ENCODE data around the gene NXN. TPM values are rescaled to one million over a fixed set of nuclear protein-coding genes. Genes with fewer than 3 reads are reported as not detected.
"Not testable (repeated sequence)": the region's sequence is repeated elsewhere in the genome, so short reads cannot be mapped to it uniquely, and the experiment has no call there.

Gene NXN
- total RNA-seq, 6 experiments from 2014 or later: 2.7 to 9.5 (median 8.0) TPM

GRCh38 chr17:978103-979093, 1.2 kb downstream of the NXN start:
- 12% methylated on average over 27 of the region's 72 CpGs for WGBS (ENCODE audit: insufficient coverage, low coverage, low lambda C conversion rate, missing lambda C conversion rate)
- TF ChIP-seq CTCF (IDR thresholded peaks at IDR 0.05) (no peak), POLR2A (IDR thresholded peaks at IDR 0.05) (no peak)
- Histone ChIP-seq H3K27ac (peak overlapping the region; percentile 18 to 69 (median 40)), H3K4me1 (peaks cover 0 to 23% (median 4%) of the 10 kb centered on the region in 4 donors), H3K36me3 (no peaks in the 10 kb centered on the region), H3K27me3 (no peaks in the 10 kb centered on the region), H3K4me3 (peak overlapping the region; percentile 61 to 67 (median 62)), H3K9me3 (no peaks in the 10 kb centered on the region)
- ATAC-seq (peak in 3 of 4 donors; percentile 3 to 16 (median 6)), DNase-seq (peak in 2 of 3 donors; percentile 38 to 63)
- intact Hi-C loops (cut with DNase I): no loop called here

- Histone ChIP-seq H3K4me3 (no peak overlapping the region), H3K9me3 (no peaks in the 10 kb centered on the region), H3K36me3 (no peaks in the 10 kb centered on the region), H3K27ac (no peak overlapping the region), H3K4me1 (peaks cover 0 to 16% (median 2%) of the 10 kb centered on the region in 4 donors), H3K27me3 (no peaks in the 10 kb centered on the region)
- DNase-seq: no peak
- ATAC-seq: no peak
- TF ChIP-seq CTCF (IDR thresholded peaks at IDR 0.05) (no peak), POLR2A (IDR thresholded peaks at IDR 0.05) (no peak)
- intact Hi-C loops (cut with DNase I): no loop called here
- 90% methylated on average over 2 of the region's 6 CpGs for WGBS (ENCODE audit: insufficient coverage, low coverage, low lambda C conversion rate, missing lambda C conversion rate)
Measured at GRCh38 chr17:977166-977565, 2.4 kb downstream of the NXN start.

GRCh38 chr17:976312-976711, 3.3 kb downstream of the NXN start:
- intact Hi-C loops (cut with DNase I): no loop called here
- 95% methylated on average over 6 of the region's 6 CpGs for WGBS (ENCODE audit: insufficient coverage, low coverage, low lambda C conversion rate, missing lambda C conversion rate)
- TF ChIP-seq POLR2A (IDR thresholded peaks at IDR 0.05) (no peak), CTCF (IDR thresholded peaks at IDR 0.05) (no peak)

GRCh38 chr17:975371-975915, 4.1 kb downstream of the NXN start:
- Histone ChIP-seq H3K9me3 (no peaks in the 10 kb centered on the region), H3K27ac (no peak overlapping the region), H3K4me1 (peaks cover 0 to 16% (median 0%) of the 10 kb centered on the region in 4 donors), H3K27me3 (no peaks in the 10 kb centered on the region), H3K4me3 (no peak overlapping the region), H3K36me3 (no peaks in the 10 kb centered on the region)
- TF ChIP-seq CTCF (IDR thresholded peaks at IDR 0.05) (no peak), POLR2A (IDR thresholded peaks at IDR 0.05) (no peak)
- WGBS (ENCODE audit: insufficient coverage, low coverage, low lambda C conversion rate, missing lambda C conversion rate): 50% methylated on average over 5 of the region's 5 CpGs
- intact Hi-C loops (cut with DNase I): no loop called here
- no peak for DNase-seq
- ATAC-seq: peak in 2 of 4 donors; percentile 4 to 8

More at GRCh38 chr17:976312-976711, 3.3 kb downstream of the NXN start:
- H3K9me3 ChIP-seq: no peaks in the 10 kb centered on the region
- H3K27me3 ChIP-seq: no peaks in the 10 kb centered on the region
- H3K4me3 ChIP-seq: no peak overlapping the region
- no peak overlapping the region for H3K27ac ChIP-seq
- no peaks in the 10 kb centered on the region for H3K36me3 ChIP-seq
- H3K4me1 ChIP-seq: peaks cover 0 to 16% (median 2%) of the 10 kb centered on the region in 4 donors
- no peak for ATAC-seq
- DNase-seq: no peak

- peaks cover 0 to 11% (median 0%) of the 10 kb centered on the region in 4 donors for H3K4me1 ChIP-seq
- H3K9me3 ChIP-seq; H3K27me3 ChIP-seq; H3K36me3 ChIP-seq; DNase-seq; ATAC-seq; H3K4me3 ChIP-seq; H3K27ac ChIP-seq; intact Hi-C loops (cut with DNase I): not testable (repeated sequence)
- WGBS (ENCODE audit: insufficient coverage, low coverage, low lambda C conversion rate, missing lambda C conversion rate): 74% methylated on average over 2 of the region's 2 CpGs
Measured at GRCh38 chr17:974778-975177, 4.8 kb downstream of the NXN start.
